GM20000 (cell line): ENCODE results near the gene APELA.
A peak's percentile ranks its signal among the peaks of the same experiment; 100 is the strongest.

Experiments
- DNase-seq: peaks from one replicate; pipeline ENCODE4 v3.0.0; 2012; ENCODE audit warnings: low spot score
- TF ChIP-seq, protein P1 (sequence below): IDR thresholded peaks from 2 replicates; pipeline ENCODE4 v1.5.1; 2012; ENCODE audit warnings: mild to moderate bottlenecking, control low read depth; ENCODE audit errors: extremely low read depth, missing control alignments

Gene APELA, protein sequence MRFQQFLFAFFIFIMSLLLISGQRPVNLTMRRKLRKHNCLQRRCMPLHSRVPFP

DNA sequence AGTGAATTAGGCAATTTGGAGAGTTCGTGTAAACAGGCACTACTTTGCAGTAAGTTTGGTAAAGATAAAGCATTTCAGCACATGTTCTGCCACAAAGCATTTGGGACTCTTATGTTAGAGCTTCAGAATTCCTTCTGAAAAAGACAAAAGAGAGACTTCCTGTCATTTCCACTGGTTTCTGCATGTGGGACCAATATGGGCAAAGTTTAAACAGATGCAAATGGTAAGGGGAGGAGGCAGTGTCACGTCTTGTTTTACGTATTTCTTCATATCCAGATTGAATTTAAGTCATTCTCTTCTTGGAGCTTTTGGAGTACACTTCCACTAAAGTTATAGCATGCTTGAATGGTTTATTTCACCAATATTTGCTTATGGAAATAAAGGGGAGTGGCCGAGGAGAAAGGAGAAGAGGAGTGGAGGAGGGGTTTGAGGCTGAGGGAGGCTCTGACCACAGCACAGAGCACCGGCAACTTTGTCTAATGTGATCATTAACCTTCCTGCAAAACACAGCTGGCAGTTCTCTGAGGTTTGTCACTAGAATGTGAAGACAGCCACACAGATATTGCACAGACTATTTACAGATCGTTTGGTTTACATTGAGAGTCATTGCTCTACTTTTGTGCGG, at the start of gene APELA:
Gene APELA (plus strand): TSS at position 479 of the 625 bp plus-strand sequence. CDS start 154 bp downstream, outside the sequence.
- TF ChIP-seq, protein P1, sequence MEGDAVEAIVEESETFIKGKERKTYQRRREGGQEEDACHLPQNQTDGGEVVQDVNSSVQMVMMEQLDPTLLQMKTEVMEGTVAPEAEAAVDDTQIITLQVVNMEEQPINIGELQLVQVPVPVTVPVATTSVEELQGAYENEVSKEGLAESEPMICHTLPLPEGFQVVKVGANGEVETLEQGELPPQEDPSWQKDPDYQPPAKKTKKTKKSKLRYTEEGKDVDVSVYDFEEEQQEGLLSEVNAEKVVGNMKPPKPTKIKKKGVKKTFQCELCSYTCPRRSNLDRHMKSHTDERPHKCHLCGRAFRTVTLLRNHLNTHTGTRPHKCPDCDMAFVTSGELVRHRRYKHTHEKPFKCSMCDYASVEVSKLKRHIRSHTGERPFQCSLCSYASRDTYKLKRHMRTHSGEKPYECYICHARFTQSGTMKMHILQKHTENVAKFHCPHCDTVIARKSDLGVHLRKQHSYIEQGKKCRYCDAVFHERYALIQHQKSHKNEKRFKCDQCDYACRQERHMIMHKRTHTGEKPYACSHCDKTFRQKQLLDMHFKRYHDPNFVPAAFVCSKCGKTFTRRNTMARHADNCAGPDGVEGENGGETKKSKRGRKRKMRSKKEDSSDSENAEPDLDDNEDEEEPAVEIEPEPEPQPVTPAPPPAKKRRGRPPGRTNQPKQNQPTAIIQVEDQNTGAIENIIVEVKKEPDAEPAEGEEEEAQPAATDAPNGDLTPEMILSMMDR: no peak
- peak; percentile 31 for DNase-seq

DNA sequence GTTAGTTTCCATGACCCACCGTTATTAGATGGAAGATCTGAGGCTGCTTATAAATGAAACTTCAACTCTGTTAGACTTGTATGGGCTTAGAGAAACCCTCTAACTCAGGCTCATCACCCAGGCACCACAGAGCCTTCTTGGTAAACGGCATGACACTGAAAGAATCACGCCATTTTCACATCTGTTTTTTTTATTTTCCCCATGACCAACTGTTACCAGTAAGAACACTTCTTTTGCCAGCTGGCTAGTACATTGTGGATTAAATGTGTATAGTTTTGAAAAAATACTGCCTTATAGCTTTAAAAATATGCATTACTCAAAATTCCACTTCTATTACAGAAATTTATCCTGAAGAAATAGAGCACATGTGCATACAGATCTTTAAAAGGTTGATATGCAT, 48.0 kb upstream of the APELA start:
- TF ChIP-seq, protein P1: no peak
- no peak for DNase-seq

DNA sequence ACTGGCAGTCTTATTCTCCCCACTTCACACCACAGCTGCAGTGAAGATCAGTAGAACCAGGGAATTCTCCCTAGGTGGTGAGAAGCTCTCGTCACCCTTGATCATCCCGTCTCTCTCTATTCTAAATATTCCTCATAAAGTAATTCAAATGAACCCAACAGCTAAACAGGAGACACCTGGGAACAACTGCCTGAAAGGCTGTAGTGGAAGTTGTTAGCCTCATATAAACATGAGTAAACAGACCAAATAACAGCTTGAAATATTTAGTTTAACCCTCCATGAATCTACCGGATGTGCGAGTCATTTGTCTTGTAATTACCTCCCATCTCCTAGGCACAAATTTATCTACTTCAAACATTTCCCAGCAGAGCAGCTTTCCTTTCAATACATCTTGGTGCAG, 30.4 kb upstream of the APELA start:
- no peak for DNase-seq
- TF ChIP-seq, protein P1: no peak

DNA sequence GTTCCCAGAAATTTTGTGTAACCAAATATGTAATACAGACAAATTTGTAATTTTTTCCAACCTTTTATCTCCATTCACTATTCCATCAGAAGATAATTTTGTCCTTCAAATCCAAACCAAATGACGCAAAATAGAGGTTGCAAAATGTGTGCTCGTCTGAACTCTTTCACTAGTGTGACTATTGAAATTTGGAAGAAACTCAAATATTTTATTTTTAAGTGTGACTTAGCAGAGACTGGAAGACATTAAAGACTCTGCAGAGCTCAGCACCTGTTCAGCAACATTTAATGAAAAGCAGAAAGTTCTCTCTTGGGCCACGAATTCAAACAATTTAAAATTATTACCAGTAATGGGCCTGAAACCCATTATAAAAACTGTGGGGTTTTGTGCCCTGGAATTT, 30.0 kb upstream of the APELA start:
- TF ChIP-seq, protein P1: no peak
- no peak for DNase-seq

DNA sequence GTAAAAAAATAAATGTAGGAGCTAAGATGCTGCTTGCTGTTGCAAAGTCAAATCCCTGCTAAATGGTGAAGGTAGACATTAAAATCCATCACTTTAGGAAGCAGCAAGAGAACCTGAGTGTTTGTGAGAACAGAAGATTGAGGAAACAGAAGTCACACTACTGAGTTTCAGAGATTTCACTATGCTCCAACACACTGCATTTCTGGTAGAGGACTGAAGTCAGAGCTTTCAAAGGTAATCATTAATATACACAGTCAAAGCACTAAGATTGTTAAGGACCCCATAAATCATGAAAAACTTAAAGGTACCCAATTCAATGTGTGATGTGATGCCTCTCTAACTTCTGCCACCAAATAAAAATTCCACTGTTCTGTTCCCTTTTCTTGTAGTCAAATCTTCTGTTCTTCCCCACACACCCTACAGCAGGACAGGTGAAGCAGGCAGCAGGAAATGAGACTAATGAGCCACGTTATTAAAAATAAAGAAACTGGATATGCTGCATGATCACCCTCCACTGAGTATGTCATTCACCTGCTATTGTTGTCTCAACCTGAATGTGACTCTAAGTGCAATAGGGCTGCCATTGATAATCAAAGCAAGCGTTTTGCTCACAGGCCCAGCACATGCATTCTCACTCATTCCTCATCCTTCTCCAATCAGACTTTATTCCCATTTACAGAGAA, 28.9 kb upstream of the APELA start:
- TF ChIP-seq, protein P1: no peak
- no peak for DNase-seq

DNA sequence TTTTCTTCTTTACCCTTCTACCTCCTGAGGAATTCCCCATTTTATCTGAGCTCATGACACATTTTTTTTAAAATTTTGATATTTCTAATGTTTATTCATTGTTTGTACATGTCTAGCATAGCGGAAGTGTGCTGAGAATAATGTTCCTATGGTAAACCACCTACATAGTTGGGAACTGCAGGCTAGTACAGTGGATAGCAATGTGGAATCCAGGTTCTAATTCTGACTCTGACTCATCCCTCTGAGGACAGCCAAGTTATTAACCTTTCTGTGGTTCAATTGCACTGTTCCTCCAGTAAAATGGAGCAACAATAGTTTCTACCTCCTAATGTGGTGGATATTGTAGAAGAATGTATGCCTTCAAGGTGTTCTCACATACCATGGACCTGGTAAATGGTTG, 20.6 kb upstream of the APELA start:
- TF ChIP-seq, protein P1: no peak
- no peak for DNase-seq

DNA sequence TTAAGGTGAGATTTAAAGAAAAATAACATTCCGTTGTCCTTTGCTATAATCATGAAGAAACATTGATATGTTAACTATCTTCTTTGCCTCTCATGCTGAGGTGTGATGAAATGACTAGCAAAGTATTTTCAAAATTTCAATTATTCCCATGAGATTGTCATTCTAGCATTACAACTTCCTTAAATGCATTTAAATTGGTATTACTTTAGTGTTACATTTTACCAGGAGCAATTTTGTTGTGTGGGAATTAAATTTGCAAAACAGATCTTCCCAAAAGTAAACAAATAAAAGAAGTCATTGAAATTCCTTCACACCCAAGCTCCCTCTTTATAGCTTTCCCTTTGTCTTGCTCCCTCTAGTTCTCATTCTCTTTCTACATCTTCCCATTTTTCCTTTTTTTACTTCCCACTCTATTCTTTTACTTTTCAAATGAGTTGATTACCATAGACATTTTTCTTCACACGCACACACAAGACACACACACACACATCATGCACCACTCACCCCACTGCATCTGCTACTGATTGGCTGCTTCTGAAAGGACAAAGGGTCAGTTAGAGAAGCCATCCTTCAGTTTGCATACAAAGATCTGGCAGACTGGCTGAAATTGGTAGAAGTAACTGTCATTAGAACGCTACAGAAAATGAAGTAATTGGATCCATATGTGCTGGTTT, 10.0 kb upstream of the APELA start:
- TF ChIP-seq, protein P1: no peak
- no peak for DNase-seq
